Suppressor macrophage (primary cell): ENCODE results near the gene C9orf78.
A peak's percentile ranks its signal among the peaks of the same experiment; 100 is the strongest.

ENCODE experiments used
- DNase-seq, 4 experiments: peaks; one replicate each; pipeline ENCODE4 v3.0.0-alpha.2; 2020 to 2022

The C9orf78 gene

DNA sequence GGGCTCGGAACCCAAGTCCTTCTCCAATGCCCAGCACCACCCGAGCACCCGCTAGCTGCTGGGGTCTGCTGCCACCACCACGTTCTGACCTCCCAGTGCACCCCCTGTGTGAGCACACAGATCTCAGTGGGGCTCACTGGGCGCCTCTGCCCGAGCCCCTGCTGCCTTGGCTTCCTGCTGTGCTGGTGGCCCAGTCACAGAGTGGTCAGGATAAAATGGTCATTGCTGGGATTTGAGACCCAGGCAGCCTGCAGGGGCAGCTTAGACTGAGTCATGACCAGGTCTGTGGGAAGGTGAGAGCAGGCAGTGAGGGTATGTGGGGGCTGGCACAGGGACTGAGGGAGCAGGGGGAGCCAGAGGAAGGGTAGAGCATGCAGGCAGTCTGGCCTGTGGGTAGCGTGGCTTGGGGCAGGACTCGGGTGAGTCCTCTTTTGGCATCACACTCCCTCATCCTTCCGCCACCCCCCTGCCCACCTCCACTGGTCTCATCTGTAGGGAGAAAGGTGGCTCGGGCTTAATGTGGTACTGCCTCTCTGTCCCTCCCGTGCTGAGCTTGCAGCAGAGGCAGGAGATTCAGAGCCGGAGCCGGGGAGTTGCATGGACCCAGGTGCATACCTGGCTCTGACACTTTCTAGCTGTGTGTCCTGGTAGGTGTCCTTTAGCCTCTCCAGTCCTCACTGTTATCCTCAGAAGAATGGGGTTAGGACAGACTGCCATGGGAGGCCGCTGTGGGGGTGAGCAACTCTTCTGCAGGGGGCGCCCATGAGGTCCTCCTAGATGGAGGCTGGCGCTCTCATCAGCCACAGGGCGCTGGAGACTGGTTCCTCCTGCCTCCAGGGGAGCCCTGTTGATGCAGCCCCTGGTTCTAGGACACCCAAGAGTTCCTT, 32.3 kb upstream of the C9orf78 start:
- DNase-seq: no peak

DNA sequence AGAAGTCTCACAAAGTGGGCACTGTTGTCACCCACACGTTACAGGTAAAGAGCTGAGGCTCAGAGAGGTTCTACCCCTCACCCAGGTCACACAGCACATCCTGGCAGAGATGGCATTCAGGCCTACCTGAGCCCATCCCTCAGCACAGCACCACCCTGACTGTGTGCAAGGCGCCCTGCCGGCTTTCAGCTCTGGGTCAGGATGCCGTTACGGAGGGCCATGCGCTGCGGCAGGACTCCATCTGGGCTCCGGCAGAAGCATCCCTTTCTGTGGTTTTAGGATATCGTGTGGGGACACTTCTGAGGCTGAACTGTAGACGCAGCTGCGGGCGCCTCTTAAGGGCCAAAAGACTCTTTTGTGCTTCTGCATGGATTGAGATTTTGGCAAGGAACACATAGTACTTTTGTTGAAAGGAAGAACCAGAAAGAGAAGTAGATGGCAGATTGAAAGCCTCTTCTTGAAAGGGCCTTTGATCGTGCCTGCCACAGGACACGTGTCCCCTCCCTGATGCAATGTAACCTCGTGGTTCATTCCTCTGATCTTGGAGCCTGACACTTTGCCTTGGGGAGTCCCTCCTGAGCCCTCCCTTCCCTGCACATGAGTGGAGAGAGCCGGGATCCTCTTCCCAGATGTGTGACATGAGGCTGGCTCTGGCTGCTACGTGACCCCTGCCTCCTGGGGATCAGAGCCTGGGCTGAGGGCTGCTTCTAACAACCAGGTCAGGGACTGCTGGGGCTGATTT, 31.5 kb upstream of the C9orf78 start:
- DNase-seq: peak; percentile 58 to 76 (median 65)

DNA sequence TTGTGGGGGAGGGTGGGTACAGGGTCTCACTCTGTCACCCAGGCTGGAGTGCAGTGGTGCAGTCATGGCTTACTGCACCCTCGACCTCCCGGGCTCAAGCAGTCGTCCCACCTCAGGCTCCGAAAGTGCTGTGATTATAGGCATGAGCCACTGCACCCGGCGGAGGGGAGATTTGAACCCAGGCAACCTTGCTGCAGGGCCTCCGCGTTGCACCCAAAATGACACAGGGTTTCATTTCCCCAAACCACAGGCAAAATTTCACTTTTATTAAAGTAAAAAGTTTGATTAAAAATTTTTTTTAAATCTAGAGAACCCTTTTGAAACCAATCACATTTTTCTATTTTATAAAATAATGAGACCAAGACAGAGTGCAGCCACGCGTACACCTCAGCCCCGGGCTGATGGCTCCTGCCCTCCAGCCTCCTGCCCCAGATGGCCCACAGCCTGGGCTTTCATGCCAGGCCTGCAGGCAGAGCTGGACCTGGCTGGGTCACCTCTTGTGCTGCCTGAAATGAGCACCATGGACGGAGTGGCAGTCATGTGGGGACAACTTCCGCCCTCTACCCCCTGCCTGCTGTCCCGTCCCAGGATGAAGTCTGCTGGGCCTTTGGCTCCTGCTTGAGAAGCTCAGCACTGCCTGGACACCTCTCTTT, 30.7 kb upstream of the C9orf78 start:
- DNase-seq: no peak

DNA sequence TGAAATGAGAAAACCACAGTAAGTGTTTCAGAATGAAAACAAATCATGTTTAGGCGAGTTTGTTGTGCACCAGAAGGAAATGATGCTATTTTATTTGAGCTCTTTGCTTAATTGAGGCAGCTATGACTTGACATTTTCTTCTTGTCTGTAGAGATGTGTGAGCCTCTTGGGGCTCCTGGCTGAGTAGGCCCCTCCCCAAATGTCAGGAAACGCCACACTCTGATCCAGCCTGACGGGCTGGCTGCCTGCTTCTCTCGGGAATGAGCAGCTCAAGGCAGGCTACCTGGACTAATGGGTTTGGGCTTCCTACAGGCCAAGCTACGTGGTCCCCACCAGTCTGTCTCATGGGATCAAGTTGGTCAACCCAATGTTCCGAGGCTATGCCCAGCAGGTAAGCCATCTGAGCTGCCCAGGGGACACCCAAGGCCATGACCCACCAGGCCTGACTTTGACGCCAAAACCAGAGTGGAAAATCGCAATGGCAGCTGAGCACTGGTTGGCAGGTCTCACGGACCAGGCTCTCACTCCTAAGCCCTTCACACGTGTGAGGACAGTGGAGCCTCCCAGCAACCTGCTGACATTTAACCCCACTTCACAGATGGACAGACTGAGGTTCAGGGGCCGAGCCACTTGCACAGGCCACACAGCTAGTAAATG, 30.0 kb upstream of the C9orf78 start:
- no peak for DNase-seq

DNA sequence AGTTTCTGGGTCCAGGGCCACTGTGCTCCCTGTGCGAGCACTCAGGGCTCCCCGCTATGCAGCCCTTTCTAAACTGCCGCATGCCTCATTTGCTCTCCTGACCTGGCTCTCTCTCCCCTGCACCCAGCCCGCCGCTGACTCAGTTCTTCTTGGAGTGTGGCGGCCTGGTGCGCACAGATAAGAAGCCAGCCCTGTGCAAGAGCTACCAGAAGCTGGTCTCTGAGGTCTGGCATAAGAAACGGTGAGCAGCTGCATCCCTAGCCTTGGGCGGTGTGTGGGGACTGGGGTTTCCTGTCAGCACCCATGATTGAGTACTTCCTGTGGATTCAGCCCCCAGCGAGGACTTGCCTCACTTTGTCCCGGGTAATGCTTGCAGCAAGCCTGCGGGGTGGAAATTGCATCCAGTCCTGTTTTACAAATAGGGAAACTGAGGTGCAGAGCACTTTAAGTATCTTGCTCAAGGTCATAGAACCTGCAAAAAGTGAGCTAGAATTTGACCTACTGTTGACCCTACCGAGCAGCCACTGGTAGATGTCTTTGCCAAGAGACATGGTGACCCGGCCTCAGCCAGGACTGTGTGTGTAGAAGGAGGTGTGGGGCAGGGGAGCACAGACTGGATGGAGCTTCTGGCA, 28.1 kb upstream of the C9orf78 start:
- DNase-seq: peak; percentile 33 to 66 (median 56)

DNA sequence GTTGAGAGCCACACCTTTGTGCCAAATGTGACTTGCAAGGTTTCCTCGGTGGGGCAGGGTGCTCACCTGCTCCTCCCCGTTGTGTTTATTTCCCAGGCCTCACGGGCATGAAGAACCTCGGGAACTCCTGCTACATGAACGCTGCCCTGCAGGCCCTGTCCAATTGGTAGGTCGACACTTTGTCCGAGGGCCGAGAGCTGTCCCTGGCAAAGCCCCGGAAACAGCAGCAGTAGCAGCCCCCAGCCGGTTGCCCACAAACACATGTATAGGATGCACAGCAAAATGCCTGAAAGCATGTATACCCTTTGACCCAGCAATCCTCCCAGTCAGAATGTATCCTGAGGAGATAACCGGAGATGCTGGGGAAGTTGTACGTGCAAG, 26.4 kb upstream of the C9orf78 start:
- DNase-seq: no peak

DNA sequence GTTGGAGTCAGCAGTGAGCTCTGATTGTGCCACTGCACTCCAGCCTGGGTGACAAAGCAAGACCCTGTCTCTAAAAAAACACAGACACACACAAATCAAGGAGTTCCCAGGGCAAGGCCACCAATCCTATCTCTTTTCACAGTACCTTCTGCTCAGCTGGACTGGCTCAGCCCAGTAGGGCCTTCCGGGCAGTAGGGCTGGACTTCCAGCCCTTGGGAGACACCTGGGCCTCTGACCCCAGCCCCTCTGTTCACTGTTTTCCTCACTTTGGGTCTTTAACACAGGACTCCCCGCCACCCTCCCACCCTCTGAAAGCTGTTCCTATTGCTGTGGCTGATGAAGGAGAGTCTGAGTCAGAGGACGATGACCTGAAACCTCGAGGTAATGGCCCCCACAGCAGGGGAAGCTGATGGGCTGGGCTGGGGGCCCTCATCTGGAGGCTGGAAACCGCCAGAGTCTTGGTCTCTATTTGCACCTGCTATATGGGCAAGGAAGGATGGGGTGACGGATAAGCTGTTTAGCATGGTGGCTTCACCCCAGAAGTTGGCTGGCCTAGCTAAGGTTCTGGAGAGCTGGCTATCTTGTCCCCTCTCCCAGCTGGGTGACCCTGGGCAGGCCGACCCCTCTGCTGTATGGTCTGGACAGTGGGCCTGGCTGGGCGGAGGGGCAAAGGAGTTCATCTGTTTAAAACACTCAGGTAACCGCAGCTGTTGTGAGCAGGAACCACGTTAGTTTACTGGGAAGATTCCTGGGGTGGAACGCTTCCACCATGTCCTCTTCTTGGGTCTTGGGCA, 25.8 kb upstream of the C9orf78 start:
- DNase-seq: no peak

DNA sequence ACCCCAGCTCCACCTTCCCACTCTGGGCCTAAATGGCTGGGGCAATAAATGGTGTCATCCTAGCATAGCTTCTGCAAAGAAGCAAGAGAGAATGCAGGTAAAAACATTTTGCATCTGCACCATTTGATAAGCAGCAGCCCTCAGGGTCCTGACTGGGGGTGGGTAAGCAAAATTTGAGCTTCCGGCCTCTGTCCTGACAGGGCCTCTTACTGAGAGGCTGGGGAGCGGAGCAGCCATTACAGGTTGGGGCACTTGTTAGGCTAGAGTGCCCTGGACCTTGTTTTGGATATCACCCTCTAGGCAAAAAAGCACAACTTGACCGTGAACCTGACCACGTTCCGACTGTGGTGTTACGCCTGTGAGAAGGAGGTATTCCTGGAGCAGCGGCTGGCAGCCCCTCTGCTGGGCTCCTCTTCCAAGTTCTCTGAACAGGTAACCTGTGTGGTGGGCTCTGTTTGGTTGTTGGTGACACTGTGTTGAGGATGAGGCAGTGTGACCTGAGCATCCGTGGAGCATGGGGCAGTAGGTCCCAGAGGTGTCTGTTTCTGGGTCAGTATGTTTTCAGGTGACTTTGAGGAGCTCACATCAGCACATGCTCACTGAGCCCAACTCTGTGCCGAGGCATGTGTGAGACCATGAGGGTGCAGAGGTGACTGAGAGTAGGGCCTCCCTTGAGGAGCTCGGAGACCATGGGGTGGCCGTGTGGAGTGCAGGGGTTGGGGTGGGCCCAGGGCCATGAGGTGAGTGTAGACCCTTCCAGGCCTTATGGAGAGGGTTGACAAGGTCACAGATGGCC, 23.3 kb upstream of the C9orf78 start:
- no peak for DNase-seq

DNA sequence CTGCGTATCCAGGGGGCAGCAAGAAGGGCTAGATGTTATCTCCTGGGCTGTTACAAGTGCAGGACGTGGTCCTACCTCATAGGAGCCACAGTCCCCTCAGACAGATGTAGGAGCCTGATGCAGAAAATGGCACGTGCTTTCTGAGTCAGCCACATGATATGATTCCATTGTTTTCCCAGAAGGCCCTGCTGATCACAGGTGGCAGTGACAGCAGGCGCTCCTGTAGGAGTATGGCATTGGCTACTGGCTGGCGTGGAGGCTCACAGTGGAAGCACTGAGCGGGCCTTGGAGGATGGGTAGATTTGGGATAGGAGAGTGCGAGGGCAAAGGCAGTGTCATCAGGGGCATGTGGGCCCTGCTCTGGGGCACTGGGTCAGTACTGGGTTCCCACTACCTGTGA, 22.1 kb upstream of the C9orf78 start:
- no peak for DNase-seq

DNA sequence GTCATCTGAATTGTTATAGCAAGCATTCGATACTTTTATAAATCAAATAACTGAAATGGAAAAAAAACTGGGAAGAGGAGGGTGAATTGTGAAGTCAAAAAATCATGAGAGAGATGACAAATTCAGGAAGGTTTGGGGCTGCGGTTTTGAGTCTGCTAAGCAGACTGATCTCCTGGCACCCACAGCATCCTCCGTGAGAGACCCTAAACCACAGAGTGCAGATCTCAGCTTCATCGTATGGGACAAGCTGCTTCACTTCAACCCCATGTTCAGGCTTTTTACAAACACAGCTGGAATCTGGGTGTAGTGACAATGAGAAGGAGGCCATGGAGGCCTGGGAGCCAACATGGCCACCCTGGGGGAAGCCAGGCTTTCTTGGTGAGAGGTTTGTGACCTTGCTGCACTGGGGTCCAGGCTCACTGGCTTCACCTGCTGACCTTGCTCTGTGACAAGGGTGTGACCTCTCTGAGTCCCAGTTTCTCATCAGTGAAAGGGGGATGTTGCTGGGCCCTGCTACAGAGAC, 19.6 kb upstream of the C9orf78 start:
- DNase-seq: no peak

DNA sequence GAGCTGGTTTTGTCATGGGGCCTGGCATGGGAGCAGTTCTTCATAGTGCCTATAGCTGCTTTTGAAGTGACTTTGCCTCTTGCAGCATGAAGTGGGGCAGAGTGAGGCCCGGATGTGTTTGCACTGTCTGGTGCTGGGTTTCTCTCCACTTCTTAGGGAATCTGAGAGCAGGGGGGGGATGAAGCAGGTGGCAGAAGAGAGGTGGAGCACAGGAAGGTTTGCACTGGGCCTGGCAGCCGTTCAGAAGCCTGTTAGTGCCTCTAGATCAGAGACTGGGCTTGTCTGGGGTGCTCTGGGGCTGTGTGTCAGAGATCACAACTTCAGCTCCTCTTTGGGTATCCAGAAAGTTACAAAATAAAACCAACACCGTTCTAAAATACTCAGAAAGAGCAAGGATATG, 18.5 kb upstream of the C9orf78 start:
- DNase-seq: no peak

DNA sequence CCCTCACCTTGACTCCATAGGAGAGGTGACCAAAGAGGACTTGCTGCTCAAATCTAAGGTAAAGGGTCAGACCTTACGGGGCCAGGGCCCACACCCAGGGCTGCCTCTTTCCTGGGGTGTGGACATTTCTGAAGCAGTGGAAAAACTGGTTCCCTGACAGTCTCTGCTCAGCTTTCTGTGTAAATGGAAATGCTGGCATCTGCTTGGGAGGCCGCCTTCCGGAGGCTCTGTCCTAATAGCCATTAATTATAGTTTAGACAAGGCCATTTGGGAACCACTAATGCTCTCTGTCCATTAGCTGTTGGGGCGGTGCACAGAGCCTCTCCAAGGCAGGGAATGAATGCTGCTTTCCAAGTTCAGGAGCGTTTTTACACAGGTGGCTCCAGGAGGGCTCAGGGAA, 17.5 kb upstream of the C9orf78 start:
- DNase-seq: no peak

DNA sequence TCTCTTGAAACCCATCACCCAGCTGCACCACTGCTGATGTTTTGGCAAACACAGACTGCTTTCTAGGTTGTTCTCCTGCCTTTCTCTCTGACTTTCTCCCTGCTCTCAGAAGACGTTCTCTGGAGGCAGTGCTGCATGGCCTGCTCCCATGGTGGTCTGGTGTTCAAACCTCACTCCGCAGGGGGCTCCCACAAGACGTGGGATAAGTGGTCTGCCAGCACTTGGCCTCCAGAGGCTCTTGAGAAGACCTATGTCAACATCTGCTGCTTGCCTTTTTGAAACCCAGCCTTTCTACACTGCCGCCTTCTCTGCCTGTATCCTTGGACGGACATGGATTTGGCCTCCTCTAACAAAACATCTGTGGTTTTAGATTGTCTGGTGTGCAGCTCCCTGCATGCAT, 16.7 kb upstream of the C9orf78 start:
- no peak for DNase-seq

DNA sequence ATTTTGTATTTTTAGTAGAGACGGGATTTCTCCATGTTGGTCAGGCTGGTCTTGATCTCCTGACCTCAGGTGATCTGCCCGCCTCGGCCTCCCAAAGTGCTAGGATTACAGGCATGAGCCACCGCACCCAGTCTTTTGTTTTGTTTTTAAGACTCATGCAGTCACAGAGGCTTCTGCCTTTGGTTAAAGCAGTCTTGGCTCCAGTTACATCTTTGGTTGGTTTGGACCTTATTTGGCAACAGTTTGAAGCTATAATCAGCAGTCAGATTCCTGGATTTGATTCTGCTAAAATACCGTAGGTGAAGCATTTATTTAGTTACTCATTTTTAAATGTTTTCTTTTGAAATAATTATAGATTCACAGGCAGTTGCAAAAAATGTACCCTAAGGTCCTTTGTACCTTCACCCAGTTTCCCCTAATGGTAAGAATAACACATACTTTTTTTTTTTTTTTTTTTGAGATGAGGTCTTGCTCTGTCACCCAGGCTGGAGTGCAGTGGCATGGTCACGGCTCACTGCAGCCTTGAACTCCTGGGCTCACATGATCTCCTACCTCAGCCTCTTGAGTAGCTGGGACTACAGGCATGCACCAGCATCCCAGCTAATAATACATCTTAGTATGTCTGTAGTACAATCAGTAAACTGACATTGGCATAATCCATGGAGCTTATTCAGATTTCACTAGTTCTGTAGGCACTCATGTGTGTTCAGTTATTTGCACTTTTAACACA, 15.9 kb upstream of the C9orf78 start:
- DNase-seq: no peak

DNA sequence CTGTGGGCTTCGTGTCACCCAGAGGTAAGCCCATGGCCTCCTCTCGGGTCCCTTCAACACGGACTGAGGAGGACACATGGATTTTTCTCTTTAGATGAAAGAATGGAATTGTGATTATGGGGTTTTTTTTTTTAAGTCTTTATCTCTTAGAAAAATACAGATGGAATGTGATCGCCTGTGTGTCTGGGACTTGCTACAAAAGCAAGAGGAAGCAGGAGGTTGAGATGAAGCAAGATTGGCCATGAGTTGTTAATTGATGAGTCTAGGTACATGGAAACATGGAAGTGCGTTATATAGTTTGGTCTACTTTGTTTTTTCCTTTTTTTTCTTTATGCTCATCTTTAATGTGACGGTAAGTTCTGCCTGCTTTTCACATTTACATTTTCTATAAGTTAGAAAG, 14.8 kb upstream of the C9orf78 start:
- no peak for DNase-seq

DNA sequence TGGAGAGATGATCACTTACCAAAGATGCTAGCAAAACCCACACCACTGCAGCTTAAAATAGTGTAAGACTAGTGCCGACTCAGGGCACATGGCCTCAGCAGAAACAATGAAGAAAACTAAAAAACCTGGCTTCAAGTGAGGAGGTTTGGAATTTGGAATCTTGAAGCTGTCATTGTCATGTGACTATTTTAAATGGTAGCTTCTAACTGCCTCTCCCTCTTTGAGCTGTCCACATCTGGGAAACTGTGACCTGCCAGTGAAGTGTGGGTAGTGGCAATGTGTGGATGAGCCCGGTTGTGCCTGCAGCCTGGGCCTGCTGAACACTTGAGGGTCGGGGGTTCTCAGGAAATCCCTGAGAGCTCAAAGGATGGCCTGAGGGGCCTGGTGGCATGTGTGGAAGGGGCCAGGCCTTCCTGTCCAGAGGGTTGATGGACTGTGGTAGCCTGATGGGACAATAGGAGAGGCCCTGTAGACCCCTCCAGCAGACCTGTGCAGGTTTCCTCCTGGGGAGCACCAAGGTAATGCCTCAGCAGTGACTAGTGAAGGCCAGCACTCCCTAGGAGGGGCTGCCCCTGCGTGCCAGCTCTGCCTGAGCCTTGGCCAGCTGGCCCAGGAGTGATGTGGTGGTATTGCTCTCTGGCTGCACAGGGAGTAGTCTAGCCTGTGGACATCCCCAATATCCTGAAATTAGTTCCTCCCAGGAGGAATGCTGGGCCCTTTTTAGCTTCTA, 13.8 kb upstream of the C9orf78 start:
- no peak for DNase-seq

DNA sequence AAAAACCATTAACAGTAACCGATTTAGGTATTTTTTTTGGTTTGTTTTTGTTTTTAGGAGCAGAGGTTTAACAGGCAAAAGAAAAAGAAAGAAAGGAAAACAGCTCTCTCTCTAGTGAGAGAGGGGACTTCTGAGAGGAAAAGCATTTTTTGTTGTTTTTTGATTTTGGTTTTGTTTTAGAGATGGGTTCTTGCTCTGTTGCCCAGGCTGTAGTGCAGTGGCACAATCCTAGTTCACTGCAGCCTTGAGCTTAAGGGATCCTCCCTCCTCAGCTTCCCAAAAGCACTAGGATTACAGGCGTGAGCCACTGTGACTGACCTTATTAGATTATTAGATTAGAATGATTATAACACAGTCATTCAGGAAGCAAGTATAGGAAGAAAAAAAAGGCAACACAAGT, 10.3 kb upstream of the C9orf78 start:
- no peak for DNase-seq

DNA sequence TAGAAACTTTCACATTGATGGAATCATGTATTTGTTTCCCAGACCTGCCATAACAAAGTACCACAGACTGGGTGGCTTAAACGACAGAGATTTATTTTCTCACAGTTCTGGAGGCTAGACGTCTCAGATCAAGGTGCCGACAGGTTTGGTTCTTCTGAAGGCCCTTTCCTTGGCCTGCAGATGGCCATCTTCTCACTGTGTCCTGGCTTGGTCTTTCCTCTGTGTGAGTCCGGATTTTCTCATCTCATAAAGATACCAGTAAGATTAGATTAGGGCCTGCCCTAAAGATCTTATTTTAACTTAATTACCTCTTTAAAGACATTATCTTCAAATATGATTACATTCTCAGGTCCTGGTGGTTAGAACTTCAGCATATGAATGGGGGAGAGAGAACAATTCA, 6.0 kb upstream of the C9orf78 start:
- no peak for DNase-seq

DNA sequence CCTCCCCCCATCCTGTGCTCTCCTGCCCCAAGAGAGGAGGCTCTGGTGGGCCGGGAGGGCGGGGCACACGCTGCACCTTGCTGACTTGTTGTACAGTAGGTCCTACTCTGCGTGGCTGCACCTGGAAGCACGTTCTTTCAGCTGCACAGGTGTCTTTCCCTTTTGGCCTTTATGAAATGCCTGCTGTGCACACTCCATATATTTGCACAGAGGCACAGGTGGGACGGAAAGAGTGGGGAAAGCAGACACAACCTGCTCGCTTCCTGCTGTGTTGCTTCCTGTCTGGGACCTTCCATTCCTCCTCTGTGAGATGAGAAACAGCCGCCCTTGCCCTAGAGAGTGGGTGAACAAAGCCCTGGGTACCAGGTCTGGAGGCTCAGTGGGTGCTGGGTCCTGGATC, 5.0 kb upstream of the C9orf78 start:
- DNase-seq: no peak
